Lower leg skin (tissue), 3 donors: ENCODE measurements around the gene MAGEA2B.

Experiments
- CTCF ChIP-seq, 3 donors: fragments of 450-650 bp; IDR thresholded peaks; one replicate each; pipeline ENCODE4 v1.5.1; 2016; ENCODE audit warnings: antibody characterized with exemption in 3 of 3, mild to moderate bottlenecking in 3 of 3, moderate library complexity in 2 of 3
- POLR2A ChIP-seq, 2 donors: fragments of 450-650 bp; IDR thresholded peaks; one replicate each; pipeline ENCODE4 v1.6.1; 2016 to 2017; ENCODE audit warnings: antibody characterized with exemption in 2 of 2, mild to moderate bottlenecking in 1 of 2, moderate library complexity in 1 of 2

GRCh38 chrX:152735860-152736511, 21.6 kb downstream of the MAGEA2B start:
- TF ChIP-seq CTCF (IDR thresholded peaks at IDR 0.05) (no peak), POLR2A (IDR thresholded peaks at IDR 0.05) (no peak)
